GM12878 (cell line): ENCODE results near the gene CLDN24. TPM values are rescaled to one million over a fixed set of nuclear protein-coding genes. Genes with fewer than 3 reads are reported as not detected.

Experiments used
- polyA plus RNA-seq, 11 experiments: library from polyadenylated mRNA; depleted of rRNA in 4 of 11; unstranded in 6 of 11; stranded (reverse) in 5 of 11; fragments of >200 nt; fragmentation: Nextera tagmentation in 4 of 11; fragmentation: Illumina TruSeq in 1 of 11; extraction: Ambion mirVana in 4 of 11; extraction: Trizol in 1 of 11; gene quantifications; 1 replicate in 1 of 11; 2 replicates in 10 of 11; pipeline versions ENCODE4 v1.2.1 to v1.2.3, GENCODE V29; 2011 to 2016; ENCODE audit warnings: inconsistent platforms in 2 of 11, missing spikeins in 2 of 11, low read depth in 1 of 11
- total RNA-seq, 4 experiments: library from RNA; depleted of rRNA in 3 of 4; stranded (reverse); fragments of >200 nt in 3 of 4; fragmentation: Illumina TruSeq in 1 of 4; extraction: Trizol in 1 of 4; gene quantifications; 2 replicates each; pipeline versions ENCODE4 v1.2.1 to v1.2.3, GENCODE V29; 2013 to 2021
- TF ChIP-seq, protein P1 (sequence below): fragments of 450-650 bp; IDR thresholded peaks from 2 replicates; pipeline ENCODE4 v1.6.1; 2017; ENCODE audit warnings: mild to moderate bottlenecking, moderate library complexity
- TF ChIP-seq, protein P2 (sequence below): fragments of 450-650 bp; IDR thresholded peaks from 2 replicates; pipeline ENCODE4 v1.6.1; 2017; ENCODE audit warnings: borderline replicate concordance
- TF ChIP-seq, protein P3 (sequence below): IDR thresholded peaks from 2 replicates; pipeline ENCODE4 v1.6.1; 2012; ENCODE audit warnings: mild to moderate bottlenecking, low read depth, low read length

The CLDN24 gene
- total and polyA plus RNA-seq, 10 of the 15 experiments (the other 5 are each of a cell fraction or from before 2014, with no cell fraction given): not detected

DNA sequence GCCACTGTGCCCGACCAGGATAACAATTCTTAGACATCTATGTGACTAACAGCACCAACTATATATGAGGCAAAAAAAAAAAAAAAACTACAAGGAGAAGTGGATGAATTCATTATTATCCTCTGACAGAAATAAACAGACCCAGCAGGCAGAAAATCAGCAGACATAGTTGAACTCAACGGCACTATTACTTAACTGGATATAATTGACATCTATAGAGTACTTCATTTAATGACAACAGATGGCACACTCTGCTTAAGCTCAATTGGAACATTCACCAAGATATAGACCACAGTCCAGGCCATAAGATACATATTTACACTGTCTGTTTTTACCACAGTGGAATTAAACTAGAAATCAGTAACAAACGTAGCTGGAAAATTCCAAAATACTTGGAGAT lies 15.4 kb downstream of the CLDN24 start (continued):
- TF ChIP-seq, protein P1, sequence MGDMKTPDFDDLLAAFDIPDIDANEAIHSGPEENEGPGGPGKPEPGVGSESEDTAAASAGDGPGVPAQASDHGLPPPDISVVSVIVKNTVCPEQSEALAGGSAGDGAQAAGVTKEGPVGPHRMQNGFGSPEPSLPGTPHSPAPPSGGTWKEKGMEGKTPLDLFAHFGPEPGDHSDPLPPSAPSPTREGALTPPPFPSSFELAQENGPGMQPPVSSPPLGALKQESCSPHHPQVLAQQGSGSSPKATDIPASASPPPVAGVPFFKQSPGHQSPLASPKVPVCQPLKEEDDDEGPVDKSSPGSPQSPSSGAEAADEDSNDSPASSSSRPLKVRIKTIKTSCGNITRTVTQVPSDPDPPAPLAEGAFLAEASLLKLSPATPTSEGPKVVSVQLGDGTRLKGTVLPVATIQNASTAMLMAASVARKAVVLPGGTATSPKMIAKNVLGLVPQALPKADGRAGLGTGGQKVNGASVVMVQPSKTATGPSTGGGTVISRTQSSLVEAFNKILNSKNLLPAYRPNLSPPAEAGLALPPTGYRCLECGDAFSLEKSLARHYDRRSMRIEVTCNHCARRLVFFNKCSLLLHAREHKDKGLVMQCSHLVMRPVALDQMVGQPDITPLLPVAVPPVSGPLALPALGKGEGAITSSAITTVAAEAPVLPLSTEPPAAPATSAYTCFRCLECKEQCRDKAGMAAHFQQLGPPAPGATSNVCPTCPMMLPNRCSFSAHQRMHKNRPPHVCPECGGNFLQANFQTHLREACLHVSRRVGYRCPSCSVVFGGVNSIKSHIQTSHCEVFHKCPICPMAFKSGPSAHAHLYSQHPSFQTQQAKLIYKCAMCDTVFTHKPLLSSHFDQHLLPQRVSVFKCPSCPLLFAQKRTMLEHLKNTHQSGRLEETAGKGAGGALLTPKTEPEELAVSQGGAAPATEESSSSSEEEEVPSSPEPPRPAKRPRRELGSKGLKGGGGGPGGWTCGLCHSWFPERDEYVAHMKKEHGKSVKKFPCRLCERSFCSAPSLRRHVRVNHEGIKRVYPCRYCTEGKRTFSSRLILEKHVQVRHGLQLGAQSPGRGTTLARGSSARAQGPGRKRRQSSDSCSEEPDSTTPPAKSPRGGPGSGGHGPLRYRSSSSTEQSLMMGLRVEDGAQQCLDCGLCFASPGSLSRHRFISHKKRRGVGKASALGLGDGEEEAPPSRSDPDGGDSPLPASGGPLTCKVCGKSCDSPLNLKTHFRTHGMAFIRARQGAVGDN: no peak
- TF ChIP-seq, protein P2, sequence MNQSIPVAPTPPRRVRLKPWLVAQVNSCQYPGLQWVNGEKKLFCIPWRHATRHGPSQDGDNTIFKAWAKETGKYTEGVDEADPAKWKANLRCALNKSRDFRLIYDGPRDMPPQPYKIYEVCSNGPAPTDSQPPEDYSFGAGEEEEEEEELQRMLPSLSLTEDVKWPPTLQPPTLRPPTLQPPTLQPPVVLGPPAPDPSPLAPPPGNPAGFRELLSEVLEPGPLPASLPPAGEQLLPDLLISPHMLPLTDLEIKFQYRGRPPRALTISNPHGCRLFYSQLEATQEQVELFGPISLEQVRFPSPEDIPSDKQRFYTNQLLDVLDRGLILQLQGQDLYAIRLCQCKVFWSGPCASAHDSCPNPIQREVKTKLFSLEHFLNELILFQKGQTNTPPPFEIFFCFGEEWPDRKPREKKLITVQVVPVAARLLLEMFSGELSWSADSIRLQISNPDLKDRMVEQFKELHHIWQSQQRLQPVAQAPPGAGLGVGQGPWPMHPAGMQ: no peak
- TF ChIP-seq, protein P3, sequence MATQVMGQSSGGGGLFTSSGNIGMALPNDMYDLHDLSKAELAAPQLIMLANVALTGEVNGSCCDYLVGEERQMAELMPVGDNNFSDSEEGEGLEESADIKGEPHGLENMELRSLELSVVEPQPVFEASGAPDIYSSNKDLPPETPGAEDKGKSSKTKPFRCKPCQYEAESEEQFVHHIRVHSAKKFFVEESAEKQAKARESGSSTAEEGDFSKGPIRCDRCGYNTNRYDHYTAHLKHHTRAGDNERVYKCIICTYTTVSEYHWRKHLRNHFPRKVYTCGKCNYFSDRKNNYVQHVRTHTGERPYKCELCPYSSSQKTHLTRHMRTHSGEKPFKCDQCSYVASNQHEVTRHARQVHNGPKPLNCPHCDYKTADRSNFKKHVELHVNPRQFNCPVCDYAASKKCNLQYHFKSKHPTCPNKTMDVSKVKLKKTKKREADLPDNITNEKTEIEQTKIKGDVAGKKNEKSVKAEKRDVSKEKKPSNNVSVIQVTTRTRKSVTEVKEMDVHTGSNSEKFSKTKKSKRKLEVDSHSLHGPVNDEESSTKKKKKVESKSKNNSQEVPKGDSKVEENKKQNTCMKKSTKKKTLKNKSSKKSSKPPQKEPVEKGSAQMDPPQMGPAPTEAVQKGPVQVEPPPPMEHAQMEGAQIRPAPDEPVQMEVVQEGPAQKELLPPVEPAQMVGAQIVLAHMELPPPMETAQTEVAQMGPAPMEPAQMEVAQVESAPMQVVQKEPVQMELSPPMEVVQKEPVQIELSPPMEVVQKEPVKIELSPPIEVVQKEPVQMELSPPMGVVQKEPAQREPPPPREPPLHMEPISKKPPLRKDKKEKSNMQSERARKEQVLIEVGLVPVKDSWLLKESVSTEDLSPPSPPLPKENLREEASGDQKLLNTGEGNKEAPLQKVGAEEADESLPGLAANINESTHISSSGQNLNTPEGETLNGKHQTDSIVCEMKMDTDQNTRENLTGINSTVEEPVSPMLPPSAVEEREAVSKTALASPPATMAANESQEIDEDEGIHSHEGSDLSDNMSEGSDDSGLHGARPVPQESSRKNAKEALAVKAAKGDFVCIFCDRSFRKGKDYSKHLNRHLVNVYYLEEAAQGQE: no peak
